HepG2 (cell line): Measurements from ENCODE around the gene FAM174C. TPM values are rescaled to one million over a fixed set of nuclear protein-coding genes. Genes with fewer than 3 reads are reported as not detected.

Experiments
- ARNT2 ChIP-seq: sonication (generic); formaldehyde crosslinking; IDR thresholded peaks from 2 replicates; pipeline ENCODE4 v1.8.0; 2022; ENCODE audit warnings: mild to moderate bottlenecking, low read depth, missing genetic modification reagents, moderate library complexity
- CC2D1A ChIP-seq: sonication (generic); formaldehyde crosslinking; IDR thresholded peaks from 2 replicates; pipeline ENCODE4 v1.8.1; 2023; ENCODE audit warnings: mild to moderate bottlenecking, missing genetic modification reagents
- HBP1 ChIP-seq: IDR thresholded peaks from 2 replicates; pipeline ENCODE4 v1.6.1; 2016; ENCODE audit warnings: low read depth, control low read depth
- HDAC2 ChIP-seq: sonication (generic); formaldehyde crosslinking; IDR thresholded peaks from 2 replicates; pipeline ENCODE4 v1.4.0; 2020; ENCODE audit warnings: missing genetic modification reagents
- HES4 ChIP-seq: sonication (generic); formaldehyde crosslinking; IDR thresholded peaks from 2 replicates; pipeline ENCODE4 v1.9.0; 2021; ENCODE audit warnings: mild to moderate bottlenecking, missing genetic modification reagents, borderline replicate concordance
- KDM3A ChIP-seq: IDR thresholded peaks from 2 replicates; pipeline ENCODE4 v1.6.1; 2018; ENCODE audit warnings: low read depth, missing compliant biosample characterization
- MED8 ChIP-seq: sonication (generic); formaldehyde crosslinking; IDR thresholded peaks from 2 replicates; pipeline ENCODE4 v1.8.1; 2023; ENCODE audit warnings: mild to moderate bottlenecking, missing genetic modification reagents; ENCODE audit not compliant: insufficient replicate concordance
- NFIC ChIP-seq: IDR thresholded peaks from 2 replicates; pipeline ENCODE4 v1.6.1; 2012; ENCODE audit warnings: mild to moderate bottlenecking, low read length, inconsistent platforms
- SMAD1 ChIP-seq: sonication (generic); formaldehyde crosslinking; IDR thresholded peaks from 2 replicates; pipeline ENCODE4 v1.4.0; 2020; ENCODE audit warnings: missing genetic modification reagents, low read depth, mild to moderate bottlenecking, borderline replicate concordance
- SNAPC2 ChIP-seq: sonication (generic); formaldehyde crosslinking; IDR thresholded peaks from 2 replicates; pipeline ENCODE4 v1.8.1; 2022; ENCODE audit warnings: mild to moderate bottlenecking, missing genetic modification reagents
- TFAP4 ChIP-seq: sonication (generic); IDR thresholded peaks from 2 replicates; pipeline ENCODE4 v1.6.1; 2016; ENCODE audit warnings: low read depth, borderline replicate concordance
- UBTF ChIP-seq: sonication (generic); formaldehyde crosslinking; IDR thresholded peaks from 2 replicates; pipeline ENCODE4 v1.4.0; 2020; ENCODE audit warnings: mild to moderate bottlenecking, missing genetic modification reagents
- YEATS4 ChIP-seq: sonication (generic); formaldehyde crosslinking; IDR thresholded peaks from 2 replicates; pipeline ENCODE4 v1.4.0; 2020; ENCODE audit warnings: missing genetic modification reagents, borderline replicate concordance
- ZNF138 ChIP-seq: sonication (generic); formaldehyde crosslinking; IDR thresholded peaks from 2 replicates; pipeline ENCODE4 v1.5.0; 2020; ENCODE audit warnings: mild to moderate bottlenecking, low read depth, missing genetic modification reagents
- ZNF232 ChIP-seq: sonication (generic); formaldehyde crosslinking; IDR thresholded peaks from 2 replicates; pipeline ENCODE4 v1.4.0; 2020; ENCODE audit warnings: missing genetic modification reagents, borderline replicate concordance
- ZNF276 ChIP-seq: sonication (generic); formaldehyde crosslinking; IDR thresholded peaks from 2 replicates; pipeline ENCODE4 v1.4.0; 2020; ENCODE audit warnings: mild to moderate bottlenecking, low read depth, missing genetic modification reagents
- ZNF333 ChIP-seq: sonication (generic); formaldehyde crosslinking; IDR thresholded peaks from 2 replicates; pipeline ENCODE4 v1.4.0; 2020; ENCODE audit warnings: mild to moderate bottlenecking, missing genetic modification reagents, borderline replicate concordance
- ZNF335 ChIP-seq: sonication (generic); formaldehyde crosslinking; IDR thresholded peaks from 2 replicates; pipeline ENCODE4 v1.4.0; 2020; ENCODE audit warnings: missing genetic modification reagents
- ZNF563 ChIP-seq: sonication (generic); formaldehyde crosslinking; IDR thresholded peaks from 2 replicates; pipeline ENCODE4 v1.8.0; 2022; ENCODE audit warnings: mild to moderate bottlenecking, moderate library complexity, missing genetic modification reagents
- ZNF607 ChIP-seq: sonication (generic); formaldehyde crosslinking; IDR thresholded peaks from 2 replicates; pipeline ENCODE4 v1.5.1; 2020; ENCODE audit warnings: missing genetic modification reagents, mild to moderate bottlenecking, borderline replicate concordance
- ZNF678 ChIP-seq: sonication (generic); formaldehyde crosslinking; IDR thresholded peaks from 2 replicates; pipeline ENCODE4 v1.4.0; 2020; ENCODE audit warnings: mild to moderate bottlenecking, missing genetic modification reagents
- ZNF768 ChIP-seq: sonication (generic); formaldehyde crosslinking; IDR thresholded peaks from 2 replicates; pipeline ENCODE4 v1.4.0; 2020; ENCODE audit warnings: missing genetic modification reagents
- polyA plus RNA-seq, 8 experiments: library from polyadenylated mRNA; depleted of rRNA in 3 of 8; stranded (reverse) in 7 of 8; unstranded in 1 of 8; fragments of >200 nt; fragmentation: Illumina TruSeq in 4 of 8; extraction: Trizol in 4 of 8; gene quantifications; 2 replicates each; pipeline versions ENCODE4 v1.2.1 to v1.2.3, GENCODE V29; 2011 to 2016; ENCODE audit warnings: low read depth in 4 of 8, missing spikeins in 1 of 8, mixed read lengths in 1 of 8; ENCODE audit not compliant: insufficient read depth in 1 of 8
- total RNA-seq, 5 experiments: library from RNA; depleted of rRNA; stranded (reverse); fragments of >200 nt; fragmentation: Illumina TruSeq; extraction: Trizol; gene quantifications; 2 replicates each; pipeline ENCODE4 v1.2.3, GENCODE V29; 2016; ENCODE audit warnings: low read depth in 1 of 5
- TF ChIP-seq, protein P1 (sequence below): sonication (generic); formaldehyde crosslinking; IDR thresholded peaks from 2 replicates; pipeline ENCODE4 v1.4.0; 2020; ENCODE audit warnings: missing genetic modification reagents

The FAM174C gene
- total and polyA plus RNA-seq, 2 of the 13 experiments (the other 11 are each of a cell fraction or from before 2014, with no cell fraction given) = 19.5 to 31.3 TPM

DNA sequence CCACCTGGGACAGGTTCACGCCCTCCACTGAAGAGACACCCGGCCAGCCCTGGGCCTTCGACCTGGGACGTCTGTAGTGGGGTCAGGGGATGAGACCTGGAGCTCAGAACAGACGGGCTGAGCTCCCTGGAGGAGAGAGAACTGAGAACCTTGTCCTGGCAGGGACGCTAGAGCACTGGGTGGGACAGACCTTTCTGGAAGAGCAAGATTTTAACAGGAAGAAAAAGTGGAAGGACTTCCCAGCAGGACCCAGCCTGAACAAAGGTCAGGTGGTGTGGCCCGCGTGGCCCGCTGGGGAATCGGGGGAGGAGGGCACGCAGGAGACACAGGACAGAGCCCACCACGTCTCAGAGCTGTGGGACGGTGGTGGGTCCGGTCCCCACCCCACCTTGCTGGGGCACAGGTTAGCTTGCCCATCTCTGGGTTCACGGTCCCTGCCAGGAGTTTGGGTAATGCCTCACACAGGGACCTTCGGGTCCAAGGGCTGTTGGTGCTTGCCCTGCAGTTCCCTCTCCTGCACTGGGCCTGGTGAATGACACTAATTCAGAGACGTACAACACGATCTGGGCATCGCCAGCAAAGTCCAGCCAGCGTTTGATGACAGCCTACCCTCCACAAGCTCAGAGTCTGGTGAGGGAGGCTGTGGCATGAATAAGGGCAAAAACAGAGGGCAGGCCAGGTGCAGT is 9.1 kb downstream of the FAM174C start (continued):
- TF ChIP-seq ZNF276 (CRISPR knock-in tag) (0 out of 2 replicates have a peak, but pooled peaks have one; percentile 34), TFAP4 (no peak), ZNF607 (CRISPR knock-in tag) (0 out of 2 replicates have a peak, but pooled peaks have one; percentile 28), ZNF138 (CRISPR knock-in tag) (no peak), ARNT2 (peak; percentile 71), ZNF563 (no peak; the same call in 1 of the 2 replicates), ZNF768 (CRISPR knock-in tag) (peak; percentile 84), HES4 (CRISPR knock-in tag) (no peak), HBP1 (peak; percentile 82; the same call in 1 of the 2 replicates), UBTF (CRISPR knock-in tag) (0 out of 2 replicates have a peak, but pooled peaks have one; percentile 5), SNAPC2 (CRISPR knock-in tag) (no peak), HDAC2 (CRISPR knock-in tag) (peak; percentile 63; the same call in 1 of the 2 replicates), ZNF333 (CRISPR knock-in tag) (0 out of 2 replicates have a peak, but pooled peaks have one; percentile 59), CC2D1A (CRISPR knock-in tag) (peak; percentile 94), ZNF232 (CRISPR knock-in tag) (0 out of 2 replicates have a peak, but pooled peaks have one; percentile 47), ZNF678 (CRISPR knock-in tag) (no peak), YEATS4 (CRISPR knock-in tag) (peak; percentile 39; the same call in 1 of the 2 replicates), MED8 (CRISPR knock-in tag) (no peak), SMAD1 (0 out of 2 replicates have a peak, but pooled peaks have one; percentile 49), ZNF335 (CRISPR knock-in tag) (peak; percentile 63; the same call in 1 of the 2 replicates), NFIC (no peak), KDM3A (no peak)
- TF ChIP-seq, protein P1, sequence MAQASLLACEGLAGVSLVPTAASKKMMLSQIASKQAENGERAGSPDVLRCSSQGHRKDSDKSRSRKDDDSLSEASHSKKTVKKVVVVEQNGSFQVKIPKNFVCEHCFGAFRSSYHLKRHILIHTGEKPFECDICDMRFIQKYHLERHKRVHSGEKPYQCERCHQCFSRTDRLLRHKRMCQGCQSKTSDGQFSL (CRISPR knock-in tag) = peak; percentile 41; the same call in 1 of the 2 replicates
